Astrocyte (in vitro differentiated cells and primary cell): ENCODE measurements around the gene DMTF1. TPM values are rescaled to one million over a fixed set of nuclear protein-coding genes. Genes with fewer than 3 reads are reported as not detected.
"Not testable (repeated sequence)": the region's sequence is repeated elsewhere in the genome, so short reads cannot be mapped to it uniquely, and the experiment has no call there.

ENCODE experiments used
- DNase-seq: peaks from one replicate; pipeline ENCODE4 v3.0.0-alpha.2; 2010; ENCODE audit warnings: low read depth
- FAIRE-seq: peaks from 2 replicates; lab custom pipeline; 2011; peaks lifted over from hg19 to GRCh38; lab: Jason Lieb, UNC
- H2AFZ ChIP-seq: 2 replicates; pipeline ENCODE4 v1.6.0; 2012; ENCODE audit warnings: low read depth, low read length, inconsistent platforms
- H3K27ac ChIP-seq: 2 replicates; pipeline ENCODE4 v1.5.1; 2011; ENCODE audit warnings: low read depth, low read length, inconsistent platforms
- H3K27me3 ChIP-seq: 2 replicates; pipeline ENCODE4 v1.6.0; 2011; ENCODE audit warnings: low read length, inconsistent platforms; ENCODE audit not compliant: insufficient read depth
- H3K36me3 ChIP-seq: 2 replicates; pipeline ENCODE4 v1.5.1; 2011; ENCODE audit warnings: low read length, inconsistent platforms; ENCODE audit not compliant: insufficient read depth
- H3K4me1 ChIP-seq: 2 replicates; pipeline ENCODE4 v1.5.1; 2011; ENCODE audit warnings: low read length, inconsistent platforms; ENCODE audit not compliant: insufficient read depth
- H3K4me2 ChIP-seq: 2 replicates; pipeline ENCODE4 v1.6.0; 2012; ENCODE audit warnings: low read length, inconsistent platforms
- H3K4me3 ChIP-seq: 2 replicates; pipeline ENCODE4 v1.5.1; 2011; ENCODE audit warnings: low read depth, mild to moderate bottlenecking, low read length, inconsistent platforms; ENCODE audit not compliant: insufficient read depth
- H3K79me2 ChIP-seq: 2 replicates; pipeline ENCODE4 v1.6.0; 2012; ENCODE audit warnings: mild to moderate bottlenecking, low read length, inconsistent platforms; ENCODE audit not compliant: insufficient read depth
- H3K9ac ChIP-seq: 2 replicates; pipeline ENCODE4 v1.6.0; 2012; ENCODE audit warnings: mild to moderate bottlenecking, low read length, inconsistent platforms
- H3K9me3 ChIP-seq: 2 replicates; pipeline ENCODE4 v1.5.1; 2012; ENCODE audit warnings: low read depth, mild to moderate bottlenecking, low read length, inconsistent platforms; ENCODE audit not compliant: insufficient read depth
- H4K20me1 ChIP-seq: 2 replicates; pipeline ENCODE4 v1.6.0; 2012; ENCODE audit warnings: low read length, inconsistent platforms; ENCODE audit not compliant: insufficient read depth
- H3K27ac Mint-ChIP-seq: one replicate; pipeline ENCODE4 v1.8.0; 2021; ENCODE audit warnings: mild to moderate bottlenecking, mixed read lengths; ENCODE audit not compliant: unreplicated experiment
- H3K27me3 Mint-ChIP-seq: one replicate; pipeline ENCODE4 v1.8.0; 2021; ENCODE audit warnings: low read depth, mixed read lengths; ENCODE audit not compliant: unreplicated experiment
- H3K36me3 Mint-ChIP-seq: one replicate; pipeline ENCODE4 v1.8.0; 2021; ENCODE audit warnings: low read depth, mixed read lengths; ENCODE audit not compliant: unreplicated experiment
- H3K4me1 Mint-ChIP-seq: one replicate; pipeline ENCODE4 v1.8.0; 2021; ENCODE audit warnings: low read depth, mixed read lengths; ENCODE audit not compliant: unreplicated experiment
- H3K4me3 Mint-ChIP-seq: one replicate; pipeline ENCODE4 v1.8.0; 2021; ENCODE audit warnings: mild to moderate bottlenecking, moderate library complexity, mixed read lengths; ENCODE audit not compliant: unreplicated experiment
- H3K9me3 Mint-ChIP-seq: one replicate; pipeline ENCODE4 v1.8.0; 2021; ENCODE audit warnings: mild to moderate bottlenecking, mixed read lengths; ENCODE audit not compliant: unreplicated experiment
- CTCF ChIP-seq: IDR thresholded peaks from 2 replicates; pipeline ENCODE4 v1.5.1; 2011; ENCODE audit warnings: low read depth, mild to moderate bottlenecking, inconsistent platforms, low read length, moderate library complexity; ENCODE audit not compliant: insufficient read depth
- EZH2 ChIP-seq: IDR thresholded peaks from 2 replicates; pipeline ENCODE4 v1.6.1; 2012; ENCODE audit warnings: mild to moderate bottlenecking, low read length, inconsistent platforms; ENCODE audit not compliant: insufficient read depth
- total RNA-seq: library from RNA; stranded (reverse); gene quantifications from 2 replicates; pipeline ENCODE4 v1.2.1, GENCODE V29; 2021

Gene DMTF1
- total RNA-seq, 1 donor from 2014 or later: 89.2 TPM

- not testable (repeated sequence) for H3K4me1 ChIP-seq, H3K36me3 Mint-ChIP-seq, H3K4me1 Mint-ChIP-seq, H3K4me3 ChIP-seq, H3K9ac ChIP-seq, H3K79me2 ChIP-seq, H3K27me3 Mint-ChIP-seq, H3K9me3 ChIP-seq, H3K27me3 ChIP-seq, FAIRE-seq, H3K27ac Mint-ChIP-seq, DNase-seq, H3K4me3 Mint-ChIP-seq, H3K4me2 ChIP-seq, H4K20me1 ChIP-seq, H2AFZ ChIP-seq, H3K27ac ChIP-seq, H3K36me3 ChIP-seq
- H3K9me3 Mint-ChIP-seq: peaks cover 12% of the 10 kb centered on the region
These were observed 36.5 kb upstream of the DMTF1 start for GRCh38 chr7:87115772-87116171.

GRCh38 chr7:87116315-87116714 is 35.9 kb upstream of the DMTF1 start:
- no peak overlapping the region for H3K9ac ChIP-seq
- no peaks in the 10 kb centered on the region for H3K79me2 ChIP-seq
- H2AFZ ChIP-seq: no peak overlapping the region
- no peak for FAIRE-seq
- TF ChIP-seq EZH2: no peak
- TF ChIP-seq CTCF: no peak
- no peak overlapping the region for H3K27ac ChIP-seq
- no peaks in the 10 kb centered on the region for H3K36me3 ChIP-seq
- Mint-ChIP-seq H3K27ac (no peak overlapping the region), H3K4me1 (no peaks in the 10 kb centered on the region), H3K4me3 (no peak overlapping the region), H3K9me3 (peaks cover 12% of the 10 kb centered on the region), H3K36me3 (peaks cover 2% of the 10 kb centered on the region), H3K27me3 (no peaks in the 10 kb centered on the region)
- no peaks in the 10 kb centered on the region for H3K27me3 ChIP-seq
- H3K9me3 ChIP-seq: no peaks in the 10 kb centered on the region
- no peak overlapping the region for H3K4me3 ChIP-seq
- no peaks in the 10 kb centered on the region for H4K20me1 ChIP-seq
- no peaks in the 10 kb centered on the region for H3K4me1 ChIP-seq
- H3K4me2 ChIP-seq: no peak overlapping the region
- DNase-seq: no peak

- DNase-seq (no peak), FAIRE-seq (no peak)
- H3K4me1 Mint-ChIP-seq: no peaks in the 10 kb centered on the region
- H3K9me3 Mint-ChIP-seq: peaks cover 4% of the 10 kb centered on the region
- H3K4me2 ChIP-seq: no peak overlapping the region
- no peak overlapping the region for H3K9ac ChIP-seq
- H3K4me3 ChIP-seq: no peak overlapping the region
- TF ChIP-seq CTCF: no peak
- TF ChIP-seq EZH2: no peak
- no peaks in the 10 kb centered on the region for H3K4me1 ChIP-seq
- H4K20me1 ChIP-seq: no peaks in the 10 kb centered on the region
- H3K9me3 ChIP-seq: no peaks in the 10 kb centered on the region
- H3K4me3 Mint-ChIP-seq: no peak overlapping the region
- no peak overlapping the region for H3K27ac ChIP-seq
- no peaks in the 10 kb centered on the region for H3K36me3 Mint-ChIP-seq
- H3K27ac Mint-ChIP-seq: no peak overlapping the region
- H3K27me3 ChIP-seq: no peaks in the 10 kb centered on the region
- H3K79me2 ChIP-seq: no peaks in the 10 kb centered on the region
- no peaks in the 10 kb centered on the region for H3K36me3 ChIP-seq
- no peak overlapping the region for H2AFZ ChIP-seq
- no peaks in the 10 kb centered on the region for H3K27me3 Mint-ChIP-seq
These were observed 32.7 kb upstream of the DMTF1 start for GRCh38 chr7:87119581-87119980.
